Stimulated activated CD4-positive, alpha-beta T cell treated with anti-CD3 and anti-CD28 coated beads, Interleukin-15, amount 100 ng/mL, for 1 hour (primary cell): ENCODE data around the gene ELN.

ENCODE experiments used
- DNase-seq, 2 donors: peaks; one replicate each; pipeline ENCODE4 v3.0.0-alpha.2; 2020; ENCODE audit warnings: low read depth in 1 of 2, low spot score in 1 of 2

ELN gene

DNA sequence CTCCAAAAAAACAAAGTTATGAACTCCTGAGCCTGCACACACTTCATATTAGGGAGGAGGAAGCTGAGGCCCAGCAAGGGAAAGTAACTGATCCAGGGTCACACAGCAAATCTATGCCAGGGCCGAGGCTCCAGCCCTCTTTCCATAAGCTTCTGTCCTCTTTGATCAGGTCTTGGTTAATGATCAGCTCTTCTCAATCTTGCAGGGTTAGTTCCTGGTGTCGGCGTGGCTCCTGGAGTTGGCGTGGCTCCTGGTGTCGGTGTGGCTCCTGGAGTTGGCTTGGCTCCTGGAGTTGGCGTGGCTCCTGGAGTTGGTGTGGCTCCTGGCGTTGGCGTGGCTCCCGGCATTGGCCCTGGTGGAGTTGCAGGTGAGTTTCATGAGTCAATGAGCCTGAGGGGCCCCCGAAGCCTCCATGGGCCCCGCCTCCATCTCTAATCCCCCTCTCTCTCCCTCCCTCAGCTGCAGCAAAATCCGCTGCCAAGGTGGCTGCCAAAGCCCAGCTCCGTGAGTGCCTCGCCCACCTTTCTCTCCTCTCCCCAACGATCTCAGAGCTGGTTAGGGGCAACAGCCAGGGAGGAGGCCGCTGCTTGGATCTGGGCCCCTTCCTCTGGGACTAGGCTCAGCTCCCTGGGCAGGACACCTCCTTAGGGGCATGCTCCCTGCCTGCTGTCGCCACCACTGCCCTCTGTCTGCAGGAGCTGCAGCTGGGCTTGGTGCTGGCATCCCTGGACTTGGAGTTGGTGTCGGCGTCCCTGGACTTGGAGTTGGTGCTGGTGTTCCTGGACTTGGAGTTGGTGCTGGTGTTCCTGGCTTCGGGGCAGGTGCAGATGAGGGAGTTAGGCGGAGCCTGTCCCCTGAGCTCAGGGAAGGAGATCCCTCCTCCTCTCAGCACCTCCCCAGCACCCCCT, 32.0 kb downstream of the ELN start:
- no peak for DNase-seq

DNA sequence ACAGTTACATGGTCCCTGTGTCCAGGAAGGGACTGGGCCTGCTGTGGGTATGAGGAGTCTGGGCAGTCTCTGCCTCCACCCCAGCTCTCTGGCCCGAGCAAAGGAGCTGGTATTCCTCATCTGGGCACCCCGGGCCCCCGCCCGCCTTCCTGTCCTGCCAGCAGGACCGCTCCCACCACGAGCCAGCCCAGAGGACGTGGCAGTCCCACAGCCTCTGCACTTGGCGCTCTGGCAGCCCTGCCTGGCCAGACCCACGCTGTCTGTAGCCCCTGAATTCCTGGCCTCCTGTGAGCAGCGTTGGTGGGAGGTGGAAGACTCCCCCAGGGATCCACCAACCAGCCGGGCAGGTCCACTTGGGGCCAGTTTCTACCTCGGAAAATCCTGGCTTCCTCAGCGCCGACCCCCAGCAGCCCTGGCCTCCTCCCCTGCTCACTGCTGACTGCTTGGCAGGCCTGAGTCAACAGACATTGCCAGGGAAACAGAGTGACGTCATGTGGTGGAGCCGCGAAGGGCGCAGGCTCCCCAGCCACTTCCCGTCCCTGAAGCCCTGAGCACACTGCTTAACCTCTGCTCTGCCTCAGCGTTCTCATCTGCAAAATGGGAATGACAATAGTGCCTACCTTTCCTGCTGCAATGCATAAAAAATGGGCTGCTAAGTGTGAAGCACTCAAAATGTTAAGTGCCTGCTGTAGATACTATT, 34.0 kb downstream of the ELN start:
- DNase-seq = peak in 1 of 2 donors; percentile 44

GRCh38 chr7:74063223-74063641, 35.3 kb downstream of the ELN start:
- no peak for DNase-seq

DNA sequence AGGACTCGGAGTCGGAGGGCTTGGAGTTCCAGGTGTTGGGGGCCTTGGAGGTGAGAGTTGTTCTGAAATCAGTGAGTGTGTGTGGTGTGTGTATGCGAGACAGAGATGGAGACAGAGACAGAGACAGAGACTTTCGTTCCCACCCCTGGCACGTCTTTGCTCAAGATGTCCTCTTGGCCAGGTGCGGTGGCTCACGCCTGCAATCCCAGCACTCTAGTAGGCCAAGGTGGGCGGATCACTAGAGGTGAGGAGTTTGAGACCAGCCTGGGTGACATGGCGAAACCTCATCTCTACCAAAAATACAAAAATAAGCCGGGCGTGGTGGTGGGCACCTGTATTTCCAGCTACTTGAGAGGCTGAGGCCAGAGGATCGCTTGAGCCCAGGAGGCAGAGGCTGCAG, 35.7 kb downstream of the ELN start:
- no peak for DNase-seq

DNA sequence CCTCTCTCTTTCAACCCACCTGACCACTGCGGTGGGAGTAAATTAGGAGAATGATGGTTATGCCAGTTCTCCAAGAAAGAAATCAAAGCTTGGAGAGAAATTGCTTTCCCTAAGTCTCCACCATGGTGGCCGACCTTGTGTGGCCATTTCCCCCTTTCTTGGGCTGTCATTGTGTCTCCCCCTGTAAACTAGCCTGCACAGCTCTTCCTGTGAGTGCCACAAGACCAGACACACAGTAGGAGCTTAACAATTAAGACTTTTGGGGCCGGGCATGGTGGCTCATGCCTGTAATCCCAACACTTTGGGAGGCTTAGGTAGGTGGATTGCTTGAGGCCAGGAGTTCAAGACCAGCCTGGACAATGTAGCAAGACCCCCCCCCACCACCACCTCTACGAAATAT, 36.7 kb downstream of the ELN start:
- DNase-seq = no peak

- DNase-seq = no peak
These were observed 38.7 kb downstream of the ELN start for GRCh38 chr7:74066626-74067025.

- no peak for DNase-seq
These were observed 40.6 kb downstream of the ELN start for GRCh38 chr7:74068378-74069085.

GRCh38 chr7:74069086-74069541, 41.1 kb downstream of the ELN start:
- no peak for DNase-seq

GRCh38 chr7:74069790-74070618, 42.0 kb downstream of the ELN start:
- DNase-seq = no peak

- no peak for DNase-seq
These were observed 42.6 kb downstream of the ELN start for GRCh38 chr7:74070619-74070921.

GRCh38 chr7:74071121-74071520, 43.1 kb downstream of the ELN start:
- no peak for DNase-seq

DNA sequence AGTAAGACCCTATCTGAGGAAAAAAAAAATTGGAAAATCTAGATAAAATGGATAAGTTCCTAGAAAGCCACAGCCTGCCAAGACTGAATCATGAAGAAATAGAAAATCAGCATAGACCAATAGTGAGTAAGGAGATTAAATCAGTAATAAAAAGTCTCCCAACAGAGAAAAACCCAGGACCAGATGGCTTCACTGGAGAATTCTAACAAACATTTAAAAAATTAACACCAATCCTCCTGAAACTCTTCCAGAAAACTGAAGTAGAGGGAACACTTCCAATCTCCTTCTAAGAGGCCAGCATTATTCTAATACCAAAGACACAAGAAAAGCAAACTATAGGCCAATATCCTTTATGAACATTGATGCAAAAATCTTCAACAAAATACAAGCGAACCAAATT, 46.8 kb downstream of the ELN start:
- no peak for DNase-seq

DNA sequence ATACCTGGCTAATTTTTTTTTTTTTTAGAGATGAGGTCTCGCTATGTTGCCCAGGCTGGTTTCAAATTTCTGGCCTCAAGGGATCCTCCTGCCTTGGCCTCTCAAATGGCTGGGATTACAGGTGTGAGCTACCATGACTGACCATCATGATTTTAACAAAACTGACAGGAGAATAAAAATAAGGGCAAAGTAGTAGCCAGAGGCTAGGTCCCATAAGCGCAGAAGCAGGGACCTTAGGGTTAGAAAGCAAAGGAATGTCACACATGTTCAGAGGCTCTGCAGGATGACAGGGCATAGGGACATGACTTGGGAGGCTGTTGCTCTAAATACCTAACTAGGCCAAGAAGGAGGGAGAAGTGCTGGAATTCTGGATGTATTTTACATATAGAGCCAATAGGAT, 50.5 kb downstream of the ELN start:
- DNase-seq = no peak

DNA sequence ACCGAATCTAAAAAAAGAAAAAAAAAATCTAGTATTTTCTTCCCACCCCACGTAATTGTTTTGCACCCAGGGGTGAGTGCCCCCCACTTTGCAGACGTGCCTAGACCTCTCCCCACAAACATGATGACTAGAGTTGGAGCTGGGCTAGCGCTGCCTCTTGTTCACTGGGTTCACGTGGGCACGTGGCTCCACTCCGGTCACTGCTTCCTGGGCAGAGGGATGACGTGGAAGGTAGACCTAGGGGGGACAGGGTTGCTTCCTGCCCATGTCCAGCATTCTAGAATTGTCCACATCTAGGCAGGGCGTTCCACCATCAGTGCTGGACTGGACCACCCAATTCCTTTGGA, 54.8 kb downstream of the ELN start:
- DNase-seq = no peak

GRCh38 chr7:74083117-74083876, 55.3 kb downstream of the ELN start, which contains the start of gene LIMK1:
TSS of gene LIMK1 (plus strand) at chr7:74083804. CDS start at chr7:74083991, 187 bp downstream.
- DNase-seq = peak; percentile 75 to 76

GRCh38 chr7:74083928-74084721, 56.2 kb downstream of the ELN start:
- DNase-seq = no peak

GRCh38 chr7:74084722-74085578, 57.0 kb downstream of the ELN start:
- DNase-seq = no peak

DNA sequence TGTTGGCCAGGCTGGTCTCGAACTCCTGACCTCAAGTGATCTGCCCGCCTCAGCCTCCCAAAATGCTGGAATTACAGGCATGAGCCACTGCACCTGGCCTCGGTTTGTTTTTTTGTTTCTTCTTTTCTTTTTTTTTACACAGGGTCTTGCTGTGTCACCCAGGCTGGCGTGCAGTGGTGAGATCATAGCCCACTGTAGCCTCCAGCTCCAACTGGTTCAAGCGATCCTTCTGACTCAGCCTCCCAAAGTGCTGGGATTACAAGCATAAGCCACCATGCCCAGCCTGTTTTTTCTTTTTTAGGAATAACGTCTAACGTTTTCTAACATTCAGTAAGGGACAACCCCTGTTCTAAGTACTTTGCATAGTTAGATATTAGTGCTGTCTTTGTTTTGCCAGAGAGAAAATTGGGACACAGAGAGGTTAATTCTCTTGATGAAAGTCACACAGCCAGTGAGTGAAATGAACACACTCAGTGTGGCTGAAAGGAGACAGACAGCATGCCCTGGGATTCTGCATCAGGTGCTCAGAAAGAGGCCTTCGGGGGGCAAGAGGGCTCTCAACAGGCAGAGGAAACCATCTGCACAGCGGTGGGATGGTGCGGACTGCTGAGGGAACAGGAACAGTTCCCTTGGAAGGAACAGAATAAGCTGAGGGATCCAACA, 59.9 kb downstream of the ELN start:
- DNase-seq = no peak
